Measurements from ENCODE around the gene RGS18.

- TF ChIP-seq CTCF (IDR thresholded peaks at IDR 0.05; ENCODE audit: insufficient read depth, low read length) (no peak), POLR2AphosphoS5 (IDR thresholded peaks at IDR 0.05; ENCODE audit: low read depth) (no peak), GABPA (IDR thresholded peaks at IDR 0.05; ENCODE audit: low read depth) (no peak)
Observed at GRCh38 chr1:192224846-192225245, 66.6 kb downstream of the RGS18 start.

Data from HL-60 (cell line).